ENCODE measurements around the gene SMAP1.
"Not testable (repeated sequence)": the region's sequence is repeated elsewhere in the genome, so short reads cannot be mapped to it uniquely, and the experiment has no call there.

Gene SMAP1

GRCh38 chr6:70742462-70742861 is 74.8 kb downstream of the SMAP1 start:
- DNase-seq, result not testable (repeated sequence)

DNA sequence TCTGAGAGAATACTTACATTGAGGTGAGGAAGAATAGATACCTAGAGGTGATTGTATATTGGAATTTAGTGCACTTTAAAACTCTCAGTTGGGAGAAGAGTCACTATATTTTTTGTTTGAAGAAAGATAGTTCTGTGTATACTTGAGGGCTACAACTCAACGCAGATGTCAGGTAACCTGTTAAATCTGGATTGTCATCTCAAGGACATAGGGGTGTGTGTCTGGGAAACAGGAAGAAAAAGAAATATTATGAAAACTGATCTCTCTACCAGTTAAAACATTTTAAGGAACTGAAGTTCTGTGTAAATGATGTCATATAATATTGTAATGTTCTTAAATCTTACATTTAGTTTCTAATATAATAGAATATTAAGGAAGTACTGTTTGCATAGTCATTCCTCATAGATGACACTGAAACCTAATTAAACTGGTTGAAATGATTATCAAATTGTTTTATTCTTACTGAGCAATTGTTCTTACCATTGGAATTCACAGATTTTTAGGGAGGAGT is 86.2 kb downstream of the SMAP1 start:
- no peak for DNase-seq

- DNase-seq, result no peak
These were observed 91.2 kb downstream of the SMAP1 start for GRCh38 chr6:70758883-70759282.

DNA sequence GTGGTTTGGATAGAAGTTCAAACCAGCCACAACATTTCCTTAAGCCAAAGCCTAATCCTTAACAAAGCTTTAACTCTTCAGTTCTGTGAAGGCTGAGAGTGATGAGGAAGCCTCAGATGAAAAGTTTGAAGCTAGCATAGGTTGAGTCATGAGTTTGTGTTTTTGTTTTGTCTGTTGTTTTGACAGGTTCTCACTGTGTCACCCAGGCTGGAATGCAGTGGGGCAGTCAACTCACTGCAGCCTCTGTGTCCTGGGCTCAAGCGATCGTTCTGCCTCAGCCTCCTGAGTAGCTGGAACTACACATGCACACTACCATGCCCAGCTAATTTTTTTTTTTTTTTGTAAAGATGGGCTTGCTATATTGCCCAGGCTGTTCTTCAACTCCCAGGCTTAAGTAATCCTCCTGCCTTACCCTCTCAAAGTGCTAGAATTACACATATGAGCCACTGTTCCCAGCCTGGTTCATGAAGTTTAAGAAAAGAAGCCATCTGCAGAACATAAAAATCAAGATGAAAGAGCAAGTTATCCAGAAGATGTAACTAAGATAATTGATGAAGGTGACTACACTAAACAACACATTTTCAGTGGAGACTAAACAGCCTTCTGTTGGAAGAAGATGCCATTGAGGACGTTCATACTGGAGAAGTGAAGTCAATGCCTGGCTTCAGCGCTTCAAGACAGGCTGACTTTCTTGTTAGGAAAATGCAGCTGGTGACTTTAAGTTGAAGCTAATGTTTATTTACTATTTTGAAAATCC is 96.2 kb downstream of the SMAP1 start:
- DNase-seq, result no peak

DNA sequence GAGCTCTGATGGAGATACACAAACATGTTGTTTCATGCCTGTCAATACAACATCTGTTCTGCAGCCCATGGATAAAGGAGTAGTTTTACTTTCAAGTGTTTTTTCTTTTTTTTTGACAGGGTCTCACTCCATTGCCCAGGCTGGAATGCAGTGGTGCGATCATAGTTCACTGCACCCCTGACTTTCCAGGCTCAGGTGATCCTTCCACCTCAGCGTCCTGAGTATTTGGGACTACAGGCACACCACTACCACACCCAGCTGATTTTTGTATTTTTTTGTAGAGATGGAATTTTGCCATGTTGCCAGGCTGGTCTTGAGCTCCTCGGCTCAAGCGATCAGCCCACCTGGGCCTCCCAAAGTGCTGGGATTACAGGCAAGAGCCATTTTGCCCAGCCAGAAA is 97.0 kb downstream of the SMAP1 start:
- no peak for DNase-seq

- not testable (repeated sequence) for DNase-seq
These were observed 103.7 kb downstream of the SMAP1 start for GRCh38 chr6:70771351-70771750.

- no peak for DNase-seq
These were observed 112.3 kb downstream of the SMAP1 start for GRCh38 chr6:70779934-70780333.

GRCh38 chr6:70790483-70791224 is 123.0 kb downstream of the SMAP1 start:
- no peak for DNase-seq

- no peak for DNase-seq
These were observed 129.9 kb downstream of the SMAP1 start for GRCh38 chr6:70797625-70798024.

GRCh38 chr6:70806086-70806485 is 138.4 kb downstream of the SMAP1 start:
- DNase-seq, result no peak

DNA sequence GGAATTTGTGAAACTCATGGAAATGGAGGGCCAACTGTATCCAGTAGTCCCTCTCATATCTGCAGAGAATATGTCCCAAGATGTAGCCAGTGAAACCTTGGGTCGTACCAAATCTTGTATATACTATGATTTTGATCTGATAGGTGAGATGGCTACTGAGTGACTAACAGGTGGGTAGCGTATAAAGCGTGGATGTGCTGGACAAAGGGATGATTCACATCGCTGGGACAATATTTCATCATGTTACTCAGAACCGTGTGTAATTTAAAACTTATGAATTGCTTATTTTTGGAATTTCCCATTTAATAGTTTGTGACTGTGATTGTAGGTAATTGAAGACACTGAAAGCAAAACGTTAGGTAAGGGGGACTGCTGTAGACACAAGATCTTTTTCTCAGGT is 144.1 kb downstream of the SMAP1 start:
- no peak for DNase-seq

- no peak for DNase-seq
These were observed 146.2 kb downstream of the SMAP1 start for GRCh38 chr6:70813885-70814284.

GRCh38 chr6:70819646-70820045 is 152.0 kb downstream of the SMAP1 start:
- no peak for DNase-seq

- DNase-seq, result no peak
These were observed 153.1 kb downstream of the SMAP1 start for GRCh38 chr6:70820778-70821177.

GRCh38 chr6:70821751-70822150 is 154.1 kb downstream of the SMAP1 start:
- DNase-seq, result no peak

DNA sequence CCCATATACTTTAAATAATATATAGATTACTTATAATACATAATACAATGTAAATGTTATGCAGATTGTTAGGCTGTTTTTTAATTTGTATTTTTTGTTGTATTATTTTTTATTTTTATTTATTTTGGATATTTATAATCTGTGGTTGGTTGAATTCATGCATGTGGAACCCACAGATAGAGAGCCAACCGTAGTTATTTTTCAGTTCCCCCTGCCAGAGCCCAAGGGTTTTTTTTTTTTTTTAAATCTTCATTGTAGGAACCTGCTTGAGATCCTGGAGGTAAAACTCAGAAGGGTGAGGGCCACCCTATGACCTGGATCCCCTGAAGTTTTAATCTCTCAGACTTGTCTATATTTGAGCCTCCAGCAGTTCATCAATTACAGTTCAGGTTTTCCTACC is 156.0 kb downstream of the SMAP1 start:
- DNase-seq, result no peak

DNA sequence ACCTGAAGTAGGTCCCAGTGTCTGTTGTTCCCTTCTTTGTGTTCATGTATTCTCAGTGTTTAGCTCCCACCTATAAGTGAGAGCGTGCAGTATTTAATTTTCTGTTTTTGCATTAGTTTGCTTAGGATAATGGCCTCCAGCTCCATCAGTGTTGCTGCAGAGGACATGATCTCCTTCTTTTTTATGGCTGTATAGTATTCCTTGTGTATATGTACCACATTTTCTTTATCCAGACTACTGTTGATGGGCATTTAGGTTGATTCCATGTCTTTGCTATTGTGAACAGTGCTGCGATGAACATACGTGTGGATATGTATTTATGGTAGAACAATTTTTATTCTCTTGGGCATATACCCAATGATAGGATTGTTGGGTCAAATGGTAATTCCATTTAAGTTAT is 163.7 kb downstream of the SMAP1 start:
- no peak for DNase-seq

DNA sequence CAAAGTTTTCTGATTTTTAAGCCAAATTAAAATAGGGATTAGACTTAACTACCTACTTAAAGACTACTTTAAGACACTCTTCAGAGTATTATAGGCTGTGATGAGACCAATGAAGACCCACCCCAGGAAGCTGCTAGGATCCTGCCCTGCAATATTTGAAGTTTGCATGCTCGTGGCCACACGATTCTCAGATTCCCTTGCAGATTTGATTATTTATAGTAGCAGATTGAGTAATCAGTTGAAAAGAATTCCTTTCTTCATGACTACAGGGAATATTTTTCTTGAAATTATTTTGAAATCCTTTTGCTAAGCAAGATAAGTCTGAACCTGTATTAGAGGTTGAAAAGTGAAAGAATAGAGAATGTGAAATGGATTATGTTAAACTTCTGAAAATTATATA is 166.8 kb downstream of the SMAP1 start:
- DNase-seq, result no peak

DNA sequence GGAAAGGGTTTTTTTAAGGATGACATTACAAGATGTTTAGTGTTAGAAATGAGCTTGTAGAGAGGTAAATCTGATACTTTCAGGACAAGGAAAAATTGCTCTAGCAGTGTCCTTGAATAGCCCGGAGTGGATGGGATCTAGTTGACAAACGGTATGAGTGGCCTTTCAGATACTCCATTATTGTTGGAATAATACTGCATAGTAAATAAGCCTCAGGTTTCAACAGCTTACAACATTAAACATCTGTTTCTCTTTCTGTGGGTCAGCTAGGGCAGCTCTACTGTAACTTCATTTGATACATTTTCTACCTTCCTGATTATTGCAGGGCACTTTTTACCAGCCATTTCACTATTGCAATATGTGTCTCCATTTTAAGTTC is 171.2 kb downstream of the SMAP1 start:
- no peak for DNase-seq

DNA sequence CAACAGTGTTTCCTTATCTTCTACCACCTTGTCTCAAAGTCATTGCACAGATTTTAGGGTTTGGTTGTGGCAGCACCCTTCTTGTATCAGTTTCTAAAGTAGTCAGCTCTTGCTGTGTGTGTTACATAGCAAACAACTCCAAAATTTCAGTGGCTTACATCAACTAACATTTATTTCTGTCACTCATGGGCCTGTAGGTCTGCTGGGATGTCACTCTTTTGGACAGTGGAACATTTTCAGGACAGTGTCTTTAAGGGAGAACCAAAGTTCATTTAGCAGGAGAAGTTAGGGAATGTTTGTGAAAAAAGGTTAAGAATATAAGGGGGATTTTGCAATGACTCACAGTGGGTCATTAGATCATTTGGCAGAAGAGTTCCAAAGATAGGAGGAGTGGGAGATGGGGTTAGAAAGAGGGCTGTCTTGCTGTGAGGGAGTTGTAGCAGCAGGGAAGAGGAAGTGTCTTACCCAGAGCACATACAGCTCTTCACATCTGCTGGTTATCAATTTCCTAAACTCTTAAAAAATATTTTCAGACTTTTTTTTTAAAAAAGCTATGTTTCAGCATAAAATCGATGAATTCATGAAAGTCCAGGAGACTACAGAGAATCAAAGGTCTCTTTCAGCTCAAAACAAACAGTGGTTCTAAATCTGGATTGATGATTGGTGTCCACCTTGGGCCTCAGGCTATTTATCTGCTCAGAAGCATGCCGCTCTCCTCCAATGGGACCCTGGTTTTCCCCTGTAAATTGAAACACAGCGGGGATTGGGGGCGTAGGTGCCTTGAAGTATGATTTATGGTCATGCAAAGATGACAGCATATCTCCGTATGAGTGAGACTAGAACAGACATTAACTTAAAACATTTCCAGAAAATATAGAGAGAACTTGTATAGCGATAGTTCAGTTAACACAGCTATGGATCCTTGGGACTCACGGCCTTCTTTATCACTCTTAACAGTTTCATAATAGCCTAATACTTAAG is 171.9 kb downstream of the SMAP1 start:
- DNase-seq, result no peak

- no peak for DNase-seq
These were observed 173.4 kb downstream of the SMAP1 start for GRCh38 chr6:70841112-70841511.

DNA sequence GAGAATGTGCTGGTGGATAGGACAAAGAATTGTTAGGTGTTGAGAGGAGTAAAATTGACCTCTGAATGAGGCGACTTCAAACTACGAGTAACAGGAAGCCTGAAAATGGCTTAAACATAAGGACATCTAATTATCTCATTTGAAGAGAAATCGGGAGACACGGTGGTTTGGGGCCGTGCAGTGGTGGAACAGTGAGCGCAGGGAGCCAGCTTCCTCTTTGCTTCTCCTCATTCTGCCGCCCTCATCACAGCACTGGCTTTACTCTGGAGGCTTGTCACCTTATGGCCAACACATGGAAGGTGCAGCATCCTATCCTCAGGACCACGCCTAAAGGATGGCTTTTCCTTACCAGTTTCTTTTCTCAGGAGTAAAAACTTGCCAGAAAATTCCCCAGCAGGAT is 174.9 kb downstream of the SMAP1 start:
- no peak for DNase-seq

GRCh38 chr6:70843328-70843918 is 175.7 kb downstream of the SMAP1 start:
- DNase-seq, result no peak
